GM12892 (cell line): ENCODE data around the gene SNX5.
A peak's percentile ranks its signal among the peaks of the same experiment; 100 is the strongest.

Experiments
- POLR2A ChIP-seq: IDR thresholded peaks from 2 replicates; pipeline ENCODE4 v1.6.1; 2011; ENCODE audit warnings: low read depth, low read length, control low read depth
- POLR2AphosphoS5 ChIP-seq: IDR thresholded peaks from 2 replicates; pipeline ENCODE4 v1.6.1; 2011; ENCODE audit warnings: low read depth, low read length, control low read depth
- TAF1 ChIP-seq: IDR thresholded peaks from 2 replicates; pipeline ENCODE4 v1.6.1; 2011; ENCODE audit warnings: low read depth, mild to moderate bottlenecking, control low read depth, low read length, borderline replicate concordance

GRCh38 chr20:17956099-17956685 lies 12.4 kb downstream of the SNX5 start:
- TF ChIP-seq POLR2A = peak; percentile 6; the same call in 1 of the 2 replicates
- no peak for TF ChIP-seq POLR2AphosphoS5
- TF ChIP-seq TAF1 = no peak
